GM10266 (cell line): ENCODE results near the gene ODC1.

Experiments
- DNase-seq: peaks from one replicate; pipeline ENCODE4 v3.0.0; 2012; ENCODE audit errors: extremely low spot score
- CTCF ChIP-seq: IDR thresholded peaks from 2 replicates; pipeline ENCODE4 v1.5.1; 2012; ENCODE audit warnings: mild to moderate bottlenecking, low read depth; ENCODE audit not compliant: control insufficient read depth, insufficient read depth; ENCODE audit errors: missing control alignments

Gene ODC1

GRCh38 chr2:10424916-10425505 is 23.1 kb downstream of the ODC1 start:
- no peak for TF ChIP-seq CTCF
- no peak for DNase-seq

GRCh38 chr2:10424051-10424450 is 24.1 kb downstream of the ODC1 start:
- no peak for TF ChIP-seq CTCF

GRCh38 chr2:10423400-10423774 is 24.7 kb downstream of the ODC1 start:
- DNase-seq, result no peak
- no peak for TF ChIP-seq CTCF

More at GRCh38 chr2:10424051-10424450, 24.1 kb downstream of the ODC1 start:
- DNase-seq, result no peak

GRCh38 chr2:10422732-10423399 is 25.3 kb downstream of the ODC1 start:
- TF ChIP-seq CTCF, result no peak
- no peak for DNase-seq

GRCh38 chr2:10422251-10422650 is 25.9 kb downstream of the ODC1 start:
- TF ChIP-seq CTCF, result no peak
- DNase-seq, result no peak

- no peak for TF ChIP-seq CTCF
- no peak for DNase-seq
Observed at GRCh38 chr2:10419553-10420257, 28.4 kb downstream of the ODC1 start.
